ENCODE measurements around the gene ITGB8. TPM values are rescaled to one million over a fixed set of nuclear protein-coding genes. Genes with fewer than 3 reads are reported as not detected.

The ITGB8 gene
- total RNA-seq, 1 experiment from 2014 or later: 2.4 TPM

- TF ChIP-seq, protein P1, sequence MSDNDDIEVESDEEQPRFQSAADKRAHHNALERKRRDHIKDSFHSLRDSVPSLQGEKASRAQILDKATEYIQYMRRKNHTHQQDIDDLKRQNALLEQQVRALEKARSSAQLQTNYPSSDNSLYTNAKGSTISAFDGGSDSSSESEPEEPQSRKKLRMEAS (IDR thresholded peaks at IDR 0.05): no peak
- TF ChIP-seq ZBTB33 (IDR thresholded peaks at IDR 0.05; ENCODE audit: extremely low read depth, insufficient replicate concordance, low read length): no peak
- Histone ChIP-seq H3K4me3 (replicated peaks in 1 of 2; ENCODE audit: low read depth in 1 of 2, low read length in 2 of 2) (no peak overlapping the region), H3K4me1 (ENCODE audit: control insufficient read depth in 1 of 2, insufficient read depth in 2 of 2, low read length in 2 of 2) (no peaks in the 10 kb centered on the region), H3K9me2 (ENCODE audit: insufficient read depth) (no peaks in the 10 kb centered on the region), H3K9ac (ENCODE audit: low read length) (no peak overlapping the region), H4K20me1 (ENCODE audit: insufficient read depth) (no peaks in the 10 kb centered on the region), H3K9me3 (ENCODE audit: control insufficient read depth in 1 of 2, insufficient read depth in 1 of 2, low read depth in 1 of 2, low read length in 2 of 2) (no peaks in the 10 kb centered on the region; a peak in 1 of 4 replicates), H3K79me2 (ENCODE audit: insufficient read depth, low read length) (no peaks in the 10 kb centered on the region), H3K27ac (ENCODE audit: low read depth, low read length) (no peak overlapping the region), H3K4me2 (ENCODE audit: low read length) (no peak overlapping the region), H2AFZ (ENCODE audit: low read depth, low read length, poor library complexity, severe bottlenecking) (no peak overlapping the region), H3K27me3 (ENCODE audit: insufficient read depth, low read length) (no peaks in the 10 kb centered on the region), H3K36me3 (ENCODE audit: control insufficient read depth in 1 of 2, insufficient read depth in 2 of 2, low read length in 2 of 2) (no peaks in the 10 kb centered on the region)
- ChIA-PET POLR2A (no interaction called here), RAD21 (ENCODE audit: low non-redundant PET in 1 of 2, low total read pairs in 2 of 2, uncharacterized antibody in 2 of 2, unreplicated experiment in 2 of 2) (no interaction called here), CTCF (no interaction called here)
- ATAC-seq (no peak), DNase-seq (ENCODE audit: low read depth, low spot score) (no peak)
- no TSS peak for BruUV-seq (replicated peaks)
- intact Hi-C loops (cut with micrococcal nuclease): no loop called here
These were observed 40.1 kb upstream of the ITGB8 start for GRCh38 chr7:20290505-20291111.

DNA sequence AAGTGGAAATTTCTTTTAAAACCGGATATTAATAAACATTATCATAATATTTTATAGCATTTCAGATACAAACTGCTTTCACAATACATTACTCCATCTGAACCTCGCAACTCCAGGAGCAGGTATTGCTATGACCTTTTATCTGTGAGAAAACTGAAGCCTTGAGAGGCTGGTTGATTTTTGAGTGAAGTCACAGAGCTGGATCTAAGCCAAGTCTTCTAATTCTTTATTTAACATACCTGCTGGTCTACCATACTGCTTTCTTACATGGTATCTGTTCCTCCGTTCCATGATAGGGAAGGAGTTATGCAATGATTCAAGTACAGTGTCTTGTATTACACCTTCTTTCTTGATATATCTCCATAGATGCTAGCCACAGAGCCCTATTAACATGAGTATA, 37.4 kb upstream of the ITGB8 start:
- no peaks in the 10 kb centered on the region for H4K20me1 ChIP-seq (ENCODE audit: insufficient read depth)
- intact Hi-C loops (cut with micrococcal nuclease): no loop called here
- no peak overlapping the region for H3K27ac ChIP-seq (ENCODE audit: low read depth, low read length)
- no peaks in the 10 kb centered on the region; a peak in 1 of 4 replicates for H3K9me3 ChIP-seq (ENCODE audit: control insufficient read depth in 1 of 2, insufficient read depth in 1 of 2, low read depth in 1 of 2, low read length in 2 of 2)
- RAD21 ChIA-PET (ENCODE audit: low non-redundant PET in 1 of 2, low total read pairs in 2 of 2, uncharacterized antibody in 2 of 2, unreplicated experiment in 2 of 2): no interaction called here
- POLR2A ChIA-PET: no interaction called here
- ATAC-seq (no peak), DNase-seq (ENCODE audit: low read depth, low spot score) (no peak)
- no peaks in the 10 kb centered on the region for H3K79me2 ChIP-seq (ENCODE audit: insufficient read depth, low read length)
- H3K4me1 ChIP-seq (ENCODE audit: control insufficient read depth in 1 of 2, insufficient read depth in 2 of 2, low read length in 2 of 2): no peaks in the 10 kb centered on the region
- H3K4me2 ChIP-seq (ENCODE audit: low read length): no peak overlapping the region
- no peaks in the 10 kb centered on the region for H3K27me3 ChIP-seq (ENCODE audit: insufficient read depth, low read length)
- H2AFZ ChIP-seq (ENCODE audit: low read depth, low read length, poor library complexity, severe bottlenecking): no peak overlapping the region
- no peak overlapping the region for H3K4me3 ChIP-seq (replicated peaks in 1 of 2; ENCODE audit: low read depth in 1 of 2, low read length in 2 of 2)
- CTCF ChIA-PET: no interaction called here
- TF ChIP-seq EGR1 (IDR thresholded peaks at IDR 0.05; ENCODE audit: low read depth): no peak
- TF ChIP-seq YY1 (IDR thresholded peaks at IDR 0.05; ENCODE audit: extremely low read depth, insufficient replicate concordance, low read depth, low read length): no peak
- TF ChIP-seq, protein P2, sequence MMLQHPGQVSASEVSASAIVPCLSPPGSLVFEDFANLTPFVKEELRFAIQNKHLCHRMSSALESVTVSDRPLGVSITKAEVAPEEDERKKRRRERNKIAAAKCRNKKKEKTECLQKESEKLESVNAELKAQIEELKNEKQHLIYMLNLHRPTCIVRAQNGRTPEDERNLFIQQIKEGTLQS (IDR thresholded peaks at IDR 0.05): no peak
- TF ChIP-seq JUND (IDR thresholded peaks at IDR 0.05): no peak
- TF ChIP-seq CBX3 (IDR thresholded peaks at IDR 0.05; ENCODE audit: low read depth): no peak
- TF ChIP-seq FOSL1 (IDR thresholded peaks at IDR 0.05; ENCODE audit: low read depth): no peak
- no peak for TF ChIP-seq TCF7L2 (IDR thresholded peaks at IDR 0.05; ENCODE audit: borderline replicate concordance, extremely low read depth, insufficient read depth, insufficient read length)
- no peak for TF ChIP-seq ZFX (IDR thresholded peaks at IDR 0.05)
- TF ChIP-seq, protein P1 (IDR thresholded peaks at IDR 0.05): no peak
- TF ChIP-seq POLR2A (IDR thresholded peaks at IDR 0.05; ENCODE audit: borderline replicate concordance, extremely low read depth, insufficient read depth, insufficient read length): no peak
- no peak for TF ChIP-seq ZNF274 (IDR thresholded peaks at IDR 0.05; ENCODE audit: low read depth, low read length)
- TF ChIP-seq CEBPB (IDR thresholded peaks at IDR 0.05; ENCODE audit: low read depth): no peak
- no peak for TF ChIP-seq RAD21 (IDR thresholded peaks at IDR 0.05; ENCODE audit: low read depth)
- H3K9me2 ChIP-seq (ENCODE audit: insufficient read depth): no peaks in the 10 kb centered on the region
- no peak overlapping the region for H3K9ac ChIP-seq (ENCODE audit: low read length)
- no peaks in the 10 kb centered on the region for H3K36me3 ChIP-seq (ENCODE audit: control insufficient read depth in 1 of 2, insufficient read depth in 2 of 2, low read length in 2 of 2)
- no TSS peak for BruUV-seq (replicated peaks)
